Hypothalamus (tissue), 51 donors: ENCODE data around the gene MTHFR.

ENCODE experiments used
- DNase-seq, 51 donors: peaks; one replicate each; lab custom pipeline; 2025; lab: John Stamatoyannopoulos, UW

MTHFR gene

GRCh38 chr1:11784993-11785769 is 20.6 kb downstream of the MTHFR start:
- peak in 35 of 51 donors; percentile 11 to 69 (median 43) for DNase-seq

- no peak for DNase-seq
Measured at GRCh38 chr1:11784256-11784992, 21.3 kb downstream of the MTHFR start.

GRCh38 chr1:11783556-11783955 is 22.2 kb downstream of the MTHFR start:
- DNase-seq, result no peak

- DNase-seq, result no peak
Measured at GRCh38 chr1:11782127-11782708, 23.5 kb downstream of the MTHFR start.

- DNase-seq, result no peak
Measured at GRCh38 chr1:11781297-11781696, 24.5 kb downstream of the MTHFR start.

- DNase-seq, result no peak
Measured at GRCh38 chr1:11780380-11781147, 25.2 kb downstream of the MTHFR start.

GRCh38 chr1:11779715-11780379 is 25.9 kb downstream of the MTHFR start:
- DNase-seq, result no peak

- no peak for DNase-seq
Measured at GRCh38 chr1:11778844-11779623, 26.7 kb downstream of the MTHFR start.

GRCh38 chr1:11778336-11778735 is 27.4 kb downstream of the MTHFR start:
- no peak for DNase-seq

- no peak for DNase-seq
Measured at GRCh38 chr1:11777658-11778322, 28.0 kb downstream of the MTHFR start.

GRCh38 chr1:11774753-11775152 is 31.0 kb downstream of the MTHFR start:
- no peak for DNase-seq

- DNase-seq, result no peak
Measured at GRCh38 chr1:11772458-11772857, 33.3 kb downstream of the MTHFR start.

GRCh38 chr1:11771481-11772043 is 34.2 kb downstream of the MTHFR start:
- DNase-seq, result no peak

GRCh38 chr1:11770011-11770410 is 35.8 kb downstream of the MTHFR start:
- no peak for DNase-seq

- DNase-seq, result no peak
Measured at GRCh38 chr1:11769274-11769673, 36.5 kb downstream of the MTHFR start.

- DNase-seq, result no peak
Measured at GRCh38 chr1:11768821-11769220, 36.9 kb downstream of the MTHFR start.

GRCh38 chr1:11767922-11768704 is 37.7 kb downstream of the MTHFR start:
- no peak for DNase-seq

- DNase-seq, result no peak
Measured at GRCh38 chr1:11766429-11766776, 39.4 kb downstream of the MTHFR start.
